Stimulated activated CD4-positive, alpha-beta T cell treated with anti-CD3 and anti-CD28 coated beads, Interleukin-4, amount 100 ng/mL, for 4 hours (primary cell): ENCODE measurements around the gene RNF208.

ENCODE experiments used
- DNase-seq, 2 experiments: peaks; one replicate each; pipeline ENCODE4 v3.0.0-alpha.2; 2020

Gene RNF208

GRCh38 chr9:137237759-137238726 lies 16.0 kb upstream of the RNF208 start:
- no peak for DNase-seq

- no peak for DNase-seq
Observed at GRCh38 chr9:137236936-137237421, 14.9 kb upstream of the RNF208 start.

GRCh38 chr9:137236238-137236935 lies 14.3 kb upstream of the RNF208 start:
- peak; percentile 86 to 91 for DNase-seq

GRCh38 chr9:137235424-137236237 lies 13.6 kb upstream of the RNF208 start:
- no peak for DNase-seq

- DNase-seq: no peak
Observed at GRCh38 chr9:137234758-137235423, 12.9 kb upstream of the RNF208 start.

- DNase-seq: no peak
Observed at GRCh38 chr9:137234055-137234697, 12.1 kb upstream of the RNF208 start.

GRCh38 chr9:137233143-137233980 lies 11.3 kb upstream of the RNF208 start:
- no peak for DNase-seq

GRCh38 chr9:137232510-137232909 lies 10.5 kb upstream of the RNF208 start:
- DNase-seq: no peak

GRCh38 chr9:137232101-137232500 lies 10.1 kb upstream of the RNF208 start:
- DNase-seq: no peak

- no peak for DNase-seq
Observed at GRCh38 chr9:137231372-137232039, 9.5 kb upstream of the RNF208 start.

GRCh38 chr9:137230705-137231371 lies 8.8 kb upstream of the RNF208 start, which contains the start of gene SLC34A3:
Gene SLC34A3, plus strand, starts transcription at chr9:137230901. Its CDS starts 802 bp downstream, at chr9:137231703.
- no peak for DNase-seq

GRCh38 chr9:137229903-137230704 lies 8.1 kb upstream of the RNF208 start:
- no peak for DNase-seq

GRCh38 chr9:137228968-137229896 lies 7.2 kb upstream of the RNF208 start:
- no peak for DNase-seq

- DNase-seq: no peak
Observed at GRCh38 chr9:137228506-137228967, 6.5 kb upstream of the RNF208 start.

- DNase-seq: no peak
Observed at GRCh38 chr9:137227853-137228505, 5.9 kb upstream of the RNF208 start.

GRCh38 chr9:137227054-137227852 lies 5.2 kb upstream of the RNF208 start, which contains the start of gene RNF224:
Gene RNF224, plus strand, starts transcription at chr9:137227502. Its CDS starts 834 bp downstream, at chr9:137228336.
- DNase-seq: peak; percentile 77
